ENCODE measurements around the gene INPP4A. TPM values are rescaled to one million over a fixed set of nuclear protein-coding genes. Genes with fewer than 3 reads are reported as not detected.

Gene INPP4A
- total and polyA plus RNA-seq, 10 of the 15 experiments (the other 5 are each of a cell fraction or from before 2014, with no cell fraction given): 4.7 to 62.3 (median 36.9) TPM

GRCh38 chr2:98438190-98439133 lies 6.2 kb upstream of the INPP4A start (continued):
- TF ChIP-seq KAT2A (conservative IDR thresholded peaks at IDR 0.05; ENCODE audit: control insufficient read depth, low read depth, low read length) (no peak), HDAC6 (IDR thresholded peaks at IDR 0.05; ENCODE audit: unreplicated experiment) (no peak), PBX3 (IDR thresholded peaks at IDR 0.05; ENCODE audit: insufficient replicate concordance, low read depth, low read length) (no peak), MXI1 (IDR thresholded peaks at IDR 0.05; ENCODE audit: low read depth, low read length) (peak; percentile 26; the same call in 1 of the 2 replicates), ZBED1 (IDR thresholded peaks at IDR 0.05; ENCODE audit: borderline replicate concordance) (peak; percentile 48; the same call in 1 of the 2 replicates), SIX5 (IDR thresholded peaks at IDR 0.05; ENCODE audit: low read depth, low read length, severe bottlenecking) (no peak), KLF5 (IDR thresholded peaks at IDR 0.05; ENCODE audit: partially characterized antibody) (peak; percentile 46), CHD4 (IDR thresholded peaks at IDR 0.05) (no peak), STAT3 (IDR thresholded peaks at IDR 0.05; ENCODE audit: low read depth, low read length) (peak; percentile 58; the same call in 1 of the 2 replicates), BCL3 (IDR thresholded peaks at IDR 0.05; ENCODE audit: borderline replicate concordance, insufficient read depth, low read depth, low read length, poor library complexity, severe bottlenecking) (no peak), ZNF217 (IDR thresholded peaks at IDR 0.05) (no peak), ATF2 (IDR thresholded peaks at IDR 0.05; ENCODE audit: low read length) (peak; percentile 54; the same call in 1 of the 2 replicates), EP300 (IDR thresholded peaks at IDR 0.05; ENCODE audit: borderline replicate concordance in 1 of 2, control insufficient read depth in 1 of 2, low read depth in 2 of 2, low read length in 2 of 2) (no peak), RCOR1 (conservative IDR thresholded peaks at IDR 0.05; ENCODE audit: low read depth, low read length) (no peak), SMC3 (IDR thresholded peaks at IDR 0.05; ENCODE audit: borderline replicate concordance, low read length) (no peak)
- TF ChIP-seq, protein P1, sequence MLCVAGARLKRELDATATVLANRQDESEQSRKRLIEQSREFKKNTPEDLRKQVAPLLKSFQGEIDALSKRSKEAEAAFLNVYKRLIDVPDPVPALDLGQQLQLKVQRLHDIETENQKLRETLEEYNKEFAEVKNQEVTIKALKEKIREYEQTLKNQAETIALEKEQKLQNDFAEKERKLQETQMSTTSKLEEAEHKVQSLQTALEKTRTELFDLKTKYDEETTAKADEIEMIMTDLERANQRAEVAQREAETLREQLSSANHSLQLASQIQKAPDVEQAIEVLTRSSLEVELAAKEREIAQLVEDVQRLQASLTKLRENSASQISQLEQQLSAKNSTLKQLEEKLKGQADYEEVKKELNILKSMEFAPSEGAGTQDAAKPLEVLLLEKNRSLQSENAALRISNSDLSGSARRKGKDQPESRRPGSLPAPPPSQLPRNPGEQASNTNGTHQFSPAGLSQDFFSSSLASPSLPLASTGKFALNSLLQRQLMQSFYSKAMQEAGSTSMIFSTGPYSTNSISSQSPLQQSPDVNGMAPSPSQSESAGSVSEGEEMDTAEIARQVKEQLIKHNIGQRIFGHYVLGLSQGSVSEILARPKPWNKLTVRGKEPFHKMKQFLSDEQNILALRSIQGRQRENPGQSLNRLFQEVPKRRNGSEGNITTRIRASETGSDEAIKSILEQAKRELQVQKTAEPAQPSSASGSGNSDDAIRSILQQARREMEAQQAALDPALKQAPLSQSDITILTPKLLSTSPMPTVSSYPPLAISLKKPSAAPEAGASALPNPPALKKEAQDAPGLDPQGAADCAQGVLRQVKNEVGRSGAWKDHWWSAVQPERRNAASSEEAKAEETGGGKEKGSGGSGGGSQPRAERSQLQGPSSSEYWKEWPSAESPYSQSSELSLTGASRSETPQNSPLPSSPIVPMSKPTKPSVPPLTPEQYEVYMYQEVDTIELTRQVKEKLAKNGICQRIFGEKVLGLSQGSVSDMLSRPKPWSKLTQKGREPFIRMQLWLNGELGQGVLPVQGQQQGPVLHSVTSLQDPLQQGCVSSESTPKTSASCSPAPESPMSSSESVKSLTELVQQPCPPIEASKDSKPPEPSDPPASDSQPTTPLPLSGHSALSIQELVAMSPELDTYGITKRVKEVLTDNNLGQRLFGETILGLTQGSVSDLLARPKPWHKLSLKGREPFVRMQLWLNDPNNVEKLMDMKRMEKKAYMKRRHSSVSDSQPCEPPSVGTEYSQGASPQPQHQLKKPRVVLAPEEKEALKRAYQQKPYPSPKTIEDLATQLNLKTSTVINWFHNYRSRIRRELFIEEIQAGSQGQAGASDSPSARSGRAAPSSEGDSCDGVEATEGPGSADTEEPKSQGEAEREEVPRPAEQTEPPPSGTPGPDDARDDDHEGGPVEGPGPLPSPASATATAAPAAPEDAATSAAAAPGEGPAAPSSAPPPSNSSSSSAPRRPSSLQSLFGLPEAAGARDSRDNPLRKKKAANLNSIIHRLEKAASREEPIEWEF (IDR thresholded peaks at IDR 0.05; ENCODE audit: insufficient replicate concordance, low read depth, low read length): no peak

All from GM12878 (cell line).